Esophagus squamous epithelium (tissue), 4 donors: Measurements from ENCODE around the gene WBP2NL.

Source experiments
- CTCF ChIP-seq, 6 experiments: fragments of 450-650 bp in 4 of 6; fragments of 200-600 bp in 2 of 6; sonication (generic) in 2 of 6; IDR thresholded peaks; one replicate each; pipeline ENCODE4 v1.5.1; 2016 to 2019; ENCODE audit warnings: antibody characterized with exemption in 6 of 6, mild to moderate bottlenecking in 4 of 6, moderate library complexity in 4 of 6
- POLR2A ChIP-seq, 4 donors: fragments of 450-650 bp; IDR thresholded peaks; one replicate each; pipeline ENCODE4 v1.6.1; 2017; ENCODE audit warnings: antibody characterized with exemption in 4 of 4, mild to moderate bottlenecking in 4 of 4, moderate library complexity in 3 of 4

- TF ChIP-seq POLR2A (IDR thresholded peaks at IDR 0.05) (no peak), CTCF (IDR thresholded peaks at IDR 0.05) (no peak)
These were observed 19.6 kb downstream of the WBP2NL start for GRCh38 chr22:42018224-42018623.
